ENCODE data around the gene CLCF1. TPM values are rescaled to one million over a fixed set of nuclear protein-coding genes. Genes with fewer than 3 reads are reported as not detected.
"Not testable (repeated sequence)": the region's sequence is repeated elsewhere in the genome, so short reads cannot be mapped to it uniquely, and the experiment has no call there.

The CLCF1 gene
- total RNA-seq, 1 donor from 2014 or later = not detected

DNA sequence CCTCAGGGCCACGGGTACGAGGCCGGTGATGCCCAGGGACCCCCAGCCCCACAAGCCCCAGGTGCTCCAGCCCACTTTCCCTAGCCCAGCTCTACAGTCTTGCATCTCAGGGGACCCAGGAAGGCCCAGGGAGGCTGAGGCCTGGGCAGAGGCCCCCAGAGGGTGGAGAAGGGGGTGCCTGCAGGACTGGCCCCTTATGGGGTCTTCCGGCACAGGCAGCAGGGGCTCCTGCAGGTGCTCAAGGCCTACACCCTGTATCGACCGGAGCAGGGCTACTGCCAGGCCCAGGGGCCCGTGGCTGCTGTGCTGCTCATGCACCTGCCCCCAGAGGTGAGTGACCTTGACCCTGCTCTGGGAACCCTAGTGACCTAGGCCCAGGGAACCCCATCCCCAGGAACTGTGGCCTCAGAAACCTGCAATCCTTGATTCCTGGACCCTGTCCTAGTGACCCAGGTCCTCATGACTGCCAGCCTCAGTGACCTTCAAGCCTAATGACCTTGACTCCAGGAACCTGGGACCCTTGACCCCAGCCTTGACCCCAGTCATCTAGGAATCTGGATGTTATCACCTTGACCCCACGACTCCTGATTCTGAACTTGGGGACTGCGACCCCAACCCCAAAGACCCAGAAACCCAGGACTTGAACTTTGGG lies 32.4 kb upstream of the CLCF1 start:
- H3K27me3 Mint-ChIP-seq (ENCODE audit: unreplicated experiment) = peaks cover 3% of the 10 kb centered on the region
- no peaks in the 10 kb centered on the region for H3K9me3 Mint-ChIP-seq (ENCODE audit: unreplicated experiment)
- no peaks in the 10 kb centered on the region for H3K36me3 Mint-ChIP-seq (ENCODE audit: unreplicated experiment)
- DNase-seq = no peak
- peaks cover 5% of the 10 kb centered on the region for H3K4me1 Mint-ChIP-seq (ENCODE audit: low read depth, unreplicated experiment)
- no peak overlapping the region for H3K4me3 Mint-ChIP-seq (ENCODE audit: unreplicated experiment)
- TF ChIP-seq, protein P1, sequence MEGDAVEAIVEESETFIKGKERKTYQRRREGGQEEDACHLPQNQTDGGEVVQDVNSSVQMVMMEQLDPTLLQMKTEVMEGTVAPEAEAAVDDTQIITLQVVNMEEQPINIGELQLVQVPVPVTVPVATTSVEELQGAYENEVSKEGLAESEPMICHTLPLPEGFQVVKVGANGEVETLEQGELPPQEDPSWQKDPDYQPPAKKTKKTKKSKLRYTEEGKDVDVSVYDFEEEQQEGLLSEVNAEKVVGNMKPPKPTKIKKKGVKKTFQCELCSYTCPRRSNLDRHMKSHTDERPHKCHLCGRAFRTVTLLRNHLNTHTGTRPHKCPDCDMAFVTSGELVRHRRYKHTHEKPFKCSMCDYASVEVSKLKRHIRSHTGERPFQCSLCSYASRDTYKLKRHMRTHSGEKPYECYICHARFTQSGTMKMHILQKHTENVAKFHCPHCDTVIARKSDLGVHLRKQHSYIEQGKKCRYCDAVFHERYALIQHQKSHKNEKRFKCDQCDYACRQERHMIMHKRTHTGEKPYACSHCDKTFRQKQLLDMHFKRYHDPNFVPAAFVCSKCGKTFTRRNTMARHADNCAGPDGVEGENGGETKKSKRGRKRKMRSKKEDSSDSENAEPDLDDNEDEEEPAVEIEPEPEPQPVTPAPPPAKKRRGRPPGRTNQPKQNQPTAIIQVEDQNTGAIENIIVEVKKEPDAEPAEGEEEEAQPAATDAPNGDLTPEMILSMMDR (IDR thresholded peaks at IDR 0.05; ENCODE audit: partially characterized antibody, unreplicated experiment) = no peak
- no peak overlapping the region for H3K27ac Mint-ChIP-seq (ENCODE audit: unreplicated experiment)

DNA sequence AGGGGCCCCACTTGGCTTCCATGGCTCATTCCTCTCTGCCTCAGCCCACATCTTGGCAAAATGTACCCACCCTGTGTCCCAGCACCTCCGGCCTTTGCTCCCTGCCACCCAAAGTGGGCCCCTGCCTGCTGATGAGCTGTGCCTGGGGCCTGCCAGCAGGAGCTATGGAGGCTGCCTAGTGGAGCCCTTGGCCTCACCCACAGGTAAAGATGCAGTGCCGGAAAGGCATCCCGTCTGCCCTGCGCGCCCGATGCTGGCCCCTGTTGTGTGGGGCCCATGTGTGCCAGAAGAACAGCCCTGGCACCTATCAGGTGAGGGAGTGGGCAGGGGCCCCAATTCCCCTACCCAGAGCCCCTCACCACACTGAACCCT lies 31.8 kb upstream of the CLCF1 start:
- H3K9me3 Mint-ChIP-seq (ENCODE audit: unreplicated experiment) = no peaks in the 10 kb centered on the region
- no peak overlapping the region for H3K4me3 Mint-ChIP-seq (ENCODE audit: unreplicated experiment)
- TF ChIP-seq, protein P1 (IDR thresholded peaks at IDR 0.05; ENCODE audit: partially characterized antibody, unreplicated experiment) = no peak
- H3K4me1 Mint-ChIP-seq (ENCODE audit: low read depth, unreplicated experiment) = peaks cover 8% of the 10 kb centered on the region
- no peak for DNase-seq
- peaks cover 5% of the 10 kb centered on the region for H3K27me3 Mint-ChIP-seq (ENCODE audit: unreplicated experiment)
- H3K36me3 Mint-ChIP-seq (ENCODE audit: unreplicated experiment) = no peaks in the 10 kb centered on the region
- no peak overlapping the region for H3K27ac Mint-ChIP-seq (ENCODE audit: unreplicated experiment)

DNA sequence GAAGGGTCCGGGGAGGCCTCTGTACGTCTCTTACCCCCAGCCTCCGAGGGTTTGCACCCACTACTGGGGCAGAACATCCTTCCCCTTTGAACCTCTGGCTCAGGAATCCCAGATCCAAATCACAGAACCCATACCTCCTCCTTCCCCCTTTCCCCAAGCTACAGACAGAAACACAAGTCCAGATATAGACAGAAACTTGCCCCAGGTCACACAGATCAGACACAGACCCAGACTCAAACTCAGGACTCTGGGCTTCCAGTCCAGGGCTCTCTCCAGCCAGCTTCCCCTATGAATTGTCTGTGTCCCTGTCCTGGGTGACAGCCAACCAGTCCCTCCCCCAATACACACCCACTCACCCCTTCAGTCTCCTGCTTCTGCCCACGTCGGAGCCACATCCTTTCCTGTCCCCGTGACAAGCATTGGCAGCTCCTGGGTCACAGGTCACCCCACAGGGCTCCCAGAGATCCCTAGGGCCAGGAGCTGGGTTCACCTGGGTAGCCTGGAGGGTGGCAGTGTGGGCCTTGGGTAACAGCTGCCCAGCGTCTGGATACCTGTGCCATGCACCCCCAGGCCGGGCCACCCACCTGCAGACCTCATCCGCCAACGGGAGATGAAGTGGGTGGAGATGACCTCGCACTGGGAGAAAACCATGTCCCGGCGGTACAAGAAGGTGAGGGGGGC lies 31.3 kb upstream of the CLCF1 start:
- Mint-ChIP-seq H3K4me3 (ENCODE audit: unreplicated experiment) (no peak overlapping the region), H3K9me3 (ENCODE audit: unreplicated experiment) (no peaks in the 10 kb centered on the region), H3K4me1 (ENCODE audit: low read depth, unreplicated experiment) (peaks cover 8% of the 10 kb centered on the region), H3K36me3 (ENCODE audit: unreplicated experiment) (no peaks in the 10 kb centered on the region), H3K27ac (ENCODE audit: unreplicated experiment) (no peak overlapping the region), H3K27me3 (ENCODE audit: unreplicated experiment) (peaks cover 5% of the 10 kb centered on the region)
- TF ChIP-seq, protein P1 (IDR thresholded peaks at IDR 0.05; ENCODE audit: partially characterized antibody, unreplicated experiment) = no peak
- no peak for DNase-seq

DNA sequence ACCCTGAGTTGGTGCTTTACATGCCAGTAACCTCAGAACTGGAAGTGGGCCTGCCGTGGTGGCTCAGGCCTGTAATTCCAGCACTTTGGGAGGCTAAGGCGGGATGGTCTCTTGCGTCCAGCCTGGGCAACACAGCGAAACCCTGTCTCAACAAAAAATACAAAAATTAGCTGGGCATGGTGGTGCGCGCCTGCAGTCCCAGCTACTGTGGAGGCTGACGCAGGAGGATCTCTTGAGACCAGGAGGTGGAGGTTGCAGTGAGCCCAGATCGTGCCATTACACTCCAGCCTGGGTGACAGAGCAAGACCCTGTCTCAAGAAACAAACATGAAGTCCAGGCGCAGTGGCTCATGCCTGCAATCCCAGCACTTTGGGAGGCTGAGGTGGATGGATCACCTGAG lies 29.7 kb upstream of the CLCF1 start:
- H3K4me3 Mint-ChIP-seq (ENCODE audit: unreplicated experiment) = not testable (repeated sequence)

DNA sequence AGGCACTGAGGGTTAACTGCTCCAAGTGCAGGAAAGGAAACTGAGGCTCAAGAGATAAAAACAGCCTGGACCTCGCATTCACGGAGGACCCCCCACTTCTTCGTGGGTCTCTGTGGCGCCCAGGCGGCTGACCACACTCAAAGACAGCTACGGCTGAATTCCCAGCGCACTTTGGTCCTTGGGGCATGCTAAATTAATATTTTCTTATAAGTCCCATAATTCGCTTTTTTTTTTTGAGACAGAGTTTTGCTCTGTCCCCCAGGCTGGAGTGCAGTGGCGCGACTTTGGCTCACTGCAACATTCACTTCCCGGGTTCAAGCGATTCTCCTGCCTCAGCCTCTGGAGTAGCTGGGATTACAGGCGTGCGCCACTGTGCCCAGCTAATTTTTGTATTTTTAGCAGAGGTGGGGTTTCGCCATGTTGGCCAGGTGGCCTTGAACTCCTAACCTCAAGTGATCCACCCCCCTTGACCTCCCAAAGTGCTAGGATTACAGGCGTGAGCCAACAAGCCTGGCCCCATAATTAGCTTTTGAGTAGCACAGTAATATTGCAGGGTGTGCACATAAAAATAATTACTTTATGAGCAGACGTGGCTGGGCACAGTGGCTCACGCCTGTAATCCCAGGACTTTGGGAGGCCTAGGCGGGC lies 28.9 kb upstream of the CLCF1 start:
- not testable (repeated sequence) for H3K27ac Mint-ChIP-seq (ENCODE audit: unreplicated experiment); H3K4me3 Mint-ChIP-seq (ENCODE audit: unreplicated experiment); DNase-seq; H3K36me3 Mint-ChIP-seq (ENCODE audit: unreplicated experiment); H3K27me3 Mint-ChIP-seq (ENCODE audit: unreplicated experiment); H3K9me3 Mint-ChIP-seq (ENCODE audit: unreplicated experiment); H3K4me1 Mint-ChIP-seq (ENCODE audit: low read depth, unreplicated experiment)

More for the DNA sequence above, 29.7 kb upstream of the CLCF1 start:
- not testable (repeated sequence) for H3K9me3 Mint-ChIP-seq (ENCODE audit: unreplicated experiment); H3K27me3 Mint-ChIP-seq (ENCODE audit: unreplicated experiment); H3K36me3 Mint-ChIP-seq (ENCODE audit: unreplicated experiment); H3K4me1 Mint-ChIP-seq (ENCODE audit: low read depth, unreplicated experiment); DNase-seq; H3K27ac Mint-ChIP-seq (ENCODE audit: unreplicated experiment)
